SK-N-SH treated with all-trans-retinoic acid at 6 μM for 48 hours (cell line): ENCODE measurements around the gene CACNA1H.

ENCODE experiments used
- ATAC-seq: fragments of 200-7000 bp; cut with Tn5 transposase; 3 replicates; pipeline ENCODE4 v1.9.1; 2020; ENCODE audit warnings: mild to moderate bottlenecking, moderate library complexity
- ARNTL ChIP-seq: fragments of 450-650 bp; formaldehyde crosslinking; IDR thresholded peaks from 2 replicates; pipeline ENCODE4 v1.5.0; 2020; ENCODE audit warnings: low read depth, mild to moderate bottlenecking, moderate library complexity, borderline replicate concordance
- BACH2 ChIP-seq: fragments of 250-450 bp; sonication (Bioruptor Pico); IDR thresholded peaks from 2 replicates; pipeline ENCODE4 v1.9.0; 2021; ENCODE audit warnings: mild to moderate bottlenecking, borderline replicate concordance
- CSDC2 ChIP-seq: fragments of 250-450 bp; sonication (Bioruptor Pico); IDR thresholded peaks from 2 replicates; pipeline ENCODE4 v1.5.0; 2020; ENCODE audit warnings: mild to moderate bottlenecking, moderate library complexity
- ESRRG ChIP-seq: fragments of 250-450 bp; sonication (Bioruptor Pico); IDR thresholded peaks from 2 replicates; pipeline ENCODE4 v1.6.1; 2021; ENCODE audit warnings: mild to moderate bottlenecking
- GLIS3 ChIP-seq: fragments of 250-450 bp; sonication (Bioruptor Pico); IDR thresholded peaks from 2 replicates; pipeline ENCODE4 v1.5.0; 2020; ENCODE audit warnings: mild to moderate bottlenecking, moderate library complexity
- ISL1 ChIP-seq: fragments of 250-450 bp; sonication (Bioruptor Pico); IDR thresholded peaks from 2 replicates; pipeline ENCODE4 v2.1.2; 2022; ENCODE audit warnings: mild to moderate bottlenecking, moderate library complexity
- OSR1 ChIP-seq: fragments of 250-450 bp; sonication (Bioruptor Pico); IDR thresholded peaks from 2 replicates; pipeline ENCODE4 v1.8.0; 2022; ENCODE audit warnings: moderate library complexity, mild to moderate bottlenecking, inconsistent platforms
- PPARA ChIP-seq: fragments of 250-450 bp; sonication (Bioruptor Pico); IDR thresholded peaks from 2 replicates; pipeline ENCODE4 v1.5.0; 2020; ENCODE audit warnings: mild to moderate bottlenecking, borderline replicate concordance
- RARB ChIP-seq: fragments of 250-450 bp; sonication (Bioruptor Pico); IDR thresholded peaks from 2 replicates; pipeline ENCODE4 v1.8.0; 2021; ENCODE audit warnings: mild to moderate bottlenecking, moderate library complexity
- TCF4 ChIP-seq: fragments of 250-450 bp; sonication (Bioruptor Pico); IDR thresholded peaks from 2 replicates; pipeline ENCODE4 v1.8.0; 2021; ENCODE audit warnings: mild to moderate bottlenecking, moderate library complexity, borderline replicate concordance
- TOX ChIP-seq: fragments of 250-450 bp; sonication (Bioruptor Pico); IDR thresholded peaks from 2 replicates; pipeline ENCODE4 v1.8.0; 2021; ENCODE audit warnings: mild to moderate bottlenecking, moderate library complexity, borderline replicate concordance
- ZC3H10 ChIP-seq: fragments of 250-450 bp; sonication (Bioruptor Pico); IDR thresholded peaks from 2 replicates; pipeline ENCODE4 v1.5.1; 2021; ENCODE audit warnings: mild to moderate bottlenecking, moderate library complexity
- ZNF565 ChIP-seq: fragments of 450-650 bp; formaldehyde crosslinking; conservative IDR thresholded peaks from 2 replicates; pipeline ENCODE4 v1.5.0; 2020; ENCODE audit warnings: low read depth, mild to moderate bottlenecking, moderate library complexity
- ZNF8 ChIP-seq: fragments of 450-650 bp; formaldehyde crosslinking; IDR thresholded peaks from 2 replicates; pipeline ENCODE4 v1.5.0; 2020; ENCODE audit warnings: mild to moderate bottlenecking, moderate library complexity
- TF ChIP-seq, protein P1 (sequence below): fragments of 250-450 bp; sonication (Bioruptor Pico); IDR thresholded peaks from 2 replicates; pipeline ENCODE4 v1.8.0; 2020; ENCODE audit warnings: mild to moderate bottlenecking, moderate library complexity, borderline replicate concordance
- TF ChIP-seq, protein P2 (sequence below): fragments of 250-450 bp; sonication (Bioruptor Pico); IDR thresholded peaks from 2 replicates; pipeline ENCODE4 v1.5.1; 2020; ENCODE audit warnings: low read depth, mild to moderate bottlenecking, moderate library complexity
- TF ChIP-seq, protein P3 (sequence below): fragments of 250-450 bp; sonication (Bioruptor Pico); IDR thresholded peaks from 2 replicates; pipeline ENCODE4 v1.5.0; 2020; ENCODE audit warnings: mild to moderate bottlenecking, moderate library complexity
- TF ChIP-seq, protein P4 (sequence below): fragments of 250-450 bp; sonication (Bioruptor Pico); IDR thresholded peaks from 2 replicates; pipeline ENCODE4 v1.8.0; 2021; ENCODE audit warnings: low read depth, mild to moderate bottlenecking, moderate library complexity, borderline replicate concordance

CACNA1H gene

DNA sequence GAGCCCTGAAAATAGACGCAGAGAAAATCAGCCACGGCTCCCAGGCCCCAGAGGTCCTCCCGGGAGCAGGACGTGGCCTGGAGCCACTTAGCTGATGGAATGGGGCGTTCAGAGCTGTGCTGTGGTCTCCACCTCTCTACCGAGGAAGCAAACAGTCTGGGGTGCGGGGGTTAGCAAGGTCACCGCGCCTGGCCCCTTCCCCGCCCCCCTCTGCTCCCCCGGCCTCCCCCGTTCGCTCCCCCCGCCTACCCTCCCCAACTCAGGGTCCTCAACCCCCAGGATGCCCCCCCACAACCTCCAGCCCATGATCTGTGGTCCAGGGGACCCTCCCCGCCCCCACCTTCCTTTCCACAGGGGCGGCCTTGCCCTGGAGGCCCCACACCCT is 36.2 kb upstream of the CACNA1H start:
- TF ChIP-seq TCF4 (no peak), ZC3H10 (CRISPR knock-in tag) (no peak)
- TF ChIP-seq, protein P1, sequence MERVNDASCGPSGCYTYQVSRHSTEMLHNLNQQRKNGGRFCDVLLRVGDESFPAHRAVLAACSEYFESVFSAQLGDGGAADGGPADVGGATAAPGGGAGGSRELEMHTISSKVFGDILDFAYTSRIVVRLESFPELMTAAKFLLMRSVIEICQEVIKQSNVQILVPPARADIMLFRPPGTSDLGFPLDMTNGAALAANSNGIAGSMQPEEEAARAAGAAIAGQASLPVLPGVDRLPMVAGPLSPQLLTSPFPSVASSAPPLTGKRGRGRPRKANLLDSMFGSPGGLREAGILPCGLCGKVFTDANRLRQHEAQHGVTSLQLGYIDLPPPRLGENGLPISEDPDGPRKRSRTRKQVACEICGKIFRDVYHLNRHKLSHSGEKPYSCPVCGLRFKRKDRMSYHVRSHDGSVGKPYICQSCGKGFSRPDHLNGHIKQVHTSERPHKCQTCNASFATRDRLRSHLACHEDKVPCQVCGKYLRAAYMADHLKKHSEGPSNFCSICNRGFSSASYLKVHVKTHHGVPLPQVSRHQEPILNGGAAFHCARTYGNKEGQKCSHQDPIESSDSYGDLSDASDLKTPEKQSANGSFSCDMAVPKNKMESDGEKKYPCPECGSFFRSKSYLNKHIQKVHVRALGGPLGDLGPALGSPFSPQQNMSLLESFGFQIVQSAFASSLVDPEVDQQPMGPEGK (CRISPR knock-in tag) = no peak
- TF ChIP-seq, all 23 proteins: peak for 0

DNA sequence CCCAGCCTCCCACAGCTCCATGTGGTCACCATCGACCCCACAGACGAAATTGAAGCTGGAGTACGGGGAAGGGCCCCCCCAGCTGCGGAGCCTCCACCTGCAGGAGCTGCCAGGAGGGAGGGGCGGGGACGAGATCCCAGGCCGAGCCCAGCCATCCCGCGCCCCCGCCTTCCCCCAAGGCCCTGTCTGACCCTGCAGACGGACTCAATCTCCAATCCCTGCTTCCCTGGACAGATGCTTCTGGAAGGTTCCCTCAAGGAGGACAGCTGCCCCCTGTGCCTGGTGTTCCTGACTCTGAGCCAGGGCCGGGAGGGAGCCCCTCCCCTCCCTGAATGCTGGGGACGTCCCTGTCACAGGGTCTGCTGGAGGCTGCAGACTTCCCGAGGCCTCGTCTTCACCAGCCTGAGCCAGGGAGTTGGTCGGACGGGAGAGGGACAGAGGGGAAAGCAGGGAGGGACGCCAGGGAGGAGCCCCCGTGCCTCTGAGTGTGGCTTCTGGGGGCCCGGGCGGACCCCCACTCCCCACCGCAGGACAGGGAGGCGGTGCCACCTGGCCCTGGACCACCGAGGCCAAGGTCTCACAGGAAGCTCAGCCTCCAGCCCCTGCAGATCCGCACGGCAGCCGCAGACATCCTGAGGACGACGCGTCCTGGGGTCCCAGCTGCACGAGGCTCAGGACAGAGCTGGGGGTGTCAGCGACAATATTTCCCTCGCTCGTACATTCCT is 35.6 kb upstream of the CACNA1H start:
- no peak for ATAC-seq
- TF ChIP-seq ZNF8 (CRISPR knock-in tag) = no peak
- TF ChIP-seq, protein P2, sequence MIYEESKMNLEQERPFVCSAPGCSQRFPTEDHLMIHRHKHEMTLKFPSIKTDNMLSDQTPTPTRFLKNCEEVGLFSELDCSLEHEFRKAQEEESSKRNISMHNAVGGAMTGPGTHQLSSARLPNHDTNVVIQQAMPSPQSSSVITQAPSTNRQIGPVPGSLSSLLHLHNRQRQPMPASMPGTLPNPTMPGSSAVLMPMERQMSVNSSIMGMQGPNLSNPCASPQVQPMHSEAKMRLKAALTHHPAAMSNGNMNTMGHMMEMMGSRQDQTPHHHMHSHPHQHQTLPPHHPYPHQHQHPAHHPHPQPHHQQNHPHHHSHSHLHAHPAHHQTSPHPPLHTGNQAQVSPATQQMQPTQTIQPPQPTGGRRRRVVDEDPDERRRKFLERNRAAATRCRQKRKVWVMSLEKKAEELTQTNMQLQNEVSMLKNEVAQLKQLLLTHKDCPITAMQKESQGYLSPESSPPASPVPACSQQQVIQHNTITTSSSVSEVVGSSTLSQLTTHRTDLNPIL (CRISPR knock-in tag) = no peak
- TF ChIP-seq ISL1 (CRISPR knock-in tag) = no peak
- no peak for TF ChIP-seq OSR1 (CRISPR knock-in tag)
- TF ChIP-seq TOX (CRISPR knock-in tag) = no peak
- no peak for TF ChIP-seq PPARA (CRISPR knock-in tag)

More for the DNA sequence above, 36.2 kb upstream of the CACNA1H start:
- ATAC-seq = no peak; the same call in 2 of the 3 replicates

DNA sequence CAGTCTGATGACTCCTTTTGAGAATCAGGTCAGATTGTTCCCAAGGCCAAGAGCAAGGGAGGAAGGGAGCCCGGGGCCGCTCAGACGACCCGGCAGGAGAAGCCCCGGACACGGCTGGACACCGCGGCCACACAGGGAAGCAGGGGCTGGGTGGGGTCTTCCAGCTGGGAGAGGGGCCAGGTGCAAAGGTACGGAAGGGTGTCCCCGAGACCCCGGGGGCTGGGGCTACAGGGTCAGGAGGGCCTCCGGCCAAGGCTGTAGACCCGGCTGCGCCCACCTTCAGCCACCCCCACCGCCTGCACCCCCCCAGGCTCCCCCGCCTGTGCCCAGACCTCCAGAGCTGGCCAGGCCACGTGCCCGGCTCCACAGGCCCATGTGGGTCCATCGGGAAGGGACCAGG is 35.0 kb upstream of the CACNA1H start:
- no peak for TF ChIP-seq CSDC2 (CRISPR knock-in tag)
- TF ChIP-seq BACH2 = no peak
- no peak for TF ChIP-seq RARB (CRISPR knock-in tag)
- no peak for TF ChIP-seq ZNF565
- no peak for TF ChIP-seq PPARA (CRISPR knock-in tag)
- no peak for ATAC-seq

DNA sequence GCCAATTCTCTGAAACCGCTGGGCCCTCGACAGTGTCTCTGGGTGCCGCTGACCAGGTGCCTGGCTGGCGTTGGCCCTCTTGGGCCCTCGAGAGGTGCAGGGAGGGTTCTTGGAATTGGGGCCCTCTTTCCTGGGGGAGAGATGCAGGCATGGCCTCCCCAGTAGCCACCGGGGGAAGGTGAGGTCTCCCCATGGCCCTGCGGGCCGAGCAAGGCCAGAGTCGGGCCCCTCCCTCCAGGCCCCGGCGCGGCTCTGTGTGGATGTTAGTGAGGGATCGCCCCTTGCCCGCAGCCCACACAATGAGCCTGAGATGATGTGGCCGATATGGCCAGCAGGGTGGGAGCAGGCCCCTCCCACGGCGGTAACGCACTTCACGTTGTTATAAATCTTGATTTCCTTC is 33.8 kb upstream of the CACNA1H start:
- TF ChIP-seq TOX (CRISPR knock-in tag) (no peak), OSR1 (CRISPR knock-in tag) (no peak), BACH2 (no peak), ARNTL (no peak), GLIS3 (CRISPR knock-in tag) (no peak), ZNF8 (CRISPR knock-in tag) (no peak), ESRRG (no peak)
- TF ChIP-seq, protein P3, sequence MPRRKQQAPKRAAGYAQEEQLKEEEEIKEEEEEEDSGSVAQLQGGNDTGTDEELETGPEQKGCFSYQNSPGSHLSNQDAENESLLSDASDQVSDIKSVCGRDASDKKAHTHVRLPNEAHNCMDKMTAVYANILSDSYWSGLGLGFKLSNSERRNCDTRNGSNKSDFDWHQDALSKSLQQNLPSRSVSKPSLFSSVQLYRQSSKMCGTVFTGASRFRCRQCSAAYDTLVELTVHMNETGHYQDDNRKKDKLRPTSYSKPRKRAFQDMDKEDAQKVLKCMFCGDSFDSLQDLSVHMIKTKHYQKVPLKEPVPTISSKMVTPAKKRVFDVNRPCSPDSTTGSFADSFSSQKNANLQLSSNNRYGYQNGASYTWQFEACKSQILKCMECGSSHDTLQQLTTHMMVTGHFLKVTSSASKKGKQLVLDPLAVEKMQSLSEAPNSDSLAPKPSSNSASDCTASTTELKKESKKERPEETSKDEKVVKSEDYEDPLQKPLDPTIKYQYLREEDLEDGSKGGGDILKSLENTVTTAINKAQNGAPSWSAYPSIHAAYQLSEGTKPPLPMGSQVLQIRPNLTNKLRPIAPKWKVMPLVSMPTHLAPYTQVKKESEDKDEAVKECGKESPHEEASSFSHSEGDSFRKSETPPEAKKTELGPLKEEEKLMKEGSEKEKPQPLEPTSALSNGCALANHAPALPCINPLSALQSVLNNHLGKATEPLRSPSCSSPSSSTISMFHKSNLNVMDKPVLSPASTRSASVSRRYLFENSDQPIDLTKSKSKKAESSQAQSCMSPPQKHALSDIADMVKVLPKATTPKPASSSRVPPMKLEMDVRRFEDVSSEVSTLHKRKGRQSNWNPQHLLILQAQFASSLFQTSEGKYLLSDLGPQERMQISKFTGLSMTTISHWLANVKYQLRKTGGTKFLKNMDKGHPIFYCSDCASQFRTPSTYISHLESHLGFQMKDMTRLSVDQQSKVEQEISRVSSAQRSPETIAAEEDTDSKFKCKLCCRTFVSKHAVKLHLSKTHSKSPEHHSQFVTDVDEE (CRISPR knock-in tag) = no peak
- TF ChIP-seq, all 23 proteins: peak for 0
- ATAC-seq = no peak

DNA sequence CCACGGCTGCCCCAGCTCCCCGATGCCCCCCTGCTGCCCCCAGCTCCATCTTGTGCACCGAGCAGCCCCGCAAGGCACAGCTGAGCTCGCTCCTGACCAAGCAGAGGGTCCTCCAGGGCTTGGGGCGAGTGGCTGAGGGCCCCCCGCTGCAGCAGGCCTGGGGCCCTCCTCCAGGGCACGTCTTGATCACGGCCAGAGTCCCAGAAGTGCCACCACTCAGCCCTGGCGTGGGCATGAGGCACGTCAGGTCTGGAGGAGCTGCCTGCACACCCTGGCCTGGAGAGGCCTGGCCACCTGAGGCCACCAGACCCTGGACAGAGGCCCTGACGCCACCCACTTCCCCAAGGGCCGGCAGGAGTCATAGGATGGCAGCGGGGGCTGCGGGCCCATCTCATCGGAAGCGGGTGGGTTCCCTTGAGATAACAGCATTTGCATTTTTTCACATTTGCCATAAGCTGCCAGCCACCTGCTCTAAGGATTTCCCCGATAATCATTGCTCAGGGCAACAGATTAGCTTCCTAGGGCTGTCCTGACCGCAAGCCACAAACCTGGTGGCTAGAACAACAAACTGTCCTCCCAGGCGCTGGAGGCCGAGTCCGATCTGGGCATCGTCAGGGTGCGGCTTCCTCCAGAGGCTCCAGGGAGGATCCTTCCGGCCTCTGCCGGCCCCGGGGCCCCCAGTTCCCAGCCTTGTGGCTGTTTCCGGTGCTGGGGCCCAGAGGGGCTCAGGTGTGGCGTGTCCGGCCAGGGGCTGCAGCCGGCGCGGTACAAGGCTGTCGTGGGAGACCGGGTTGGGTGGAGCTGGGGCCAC is 32.9 kb upstream of the CACNA1H start:
- ATAC-seq = no peak
- TF ChIP-seq, protein P4, sequence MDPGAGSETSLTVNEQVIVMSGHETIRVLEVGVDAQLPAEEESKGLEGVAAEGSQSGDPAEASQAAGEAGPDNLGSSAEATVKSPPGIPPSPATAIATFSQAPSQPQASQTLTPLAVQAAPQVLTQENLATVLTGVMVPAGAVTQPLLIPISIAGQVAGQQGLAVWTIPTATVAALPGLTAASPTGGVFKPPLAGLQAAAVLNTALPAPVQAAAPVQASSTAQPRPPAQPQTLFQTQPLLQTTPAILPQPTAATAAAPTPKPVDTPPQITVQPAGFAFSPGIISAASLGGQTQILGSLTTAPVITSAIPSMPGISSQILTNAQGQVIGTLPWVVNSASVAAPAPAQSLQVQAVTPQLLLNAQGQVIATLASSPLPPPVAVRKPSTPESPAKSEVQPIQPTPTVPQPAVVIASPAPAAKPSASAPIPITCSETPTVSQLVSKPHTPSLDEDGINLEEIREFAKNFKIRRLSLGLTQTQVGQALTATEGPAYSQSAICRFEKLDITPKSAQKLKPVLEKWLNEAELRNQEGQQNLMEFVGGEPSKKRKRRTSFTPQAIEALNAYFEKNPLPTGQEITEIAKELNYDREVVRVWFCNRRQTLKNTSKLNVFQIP (CRISPR knock-in tag) = no peak
- TF ChIP-seq ISL1 (CRISPR knock-in tag) (no peak), GLIS3 (CRISPR knock-in tag) (no peak), CSDC2 (CRISPR knock-in tag) (no peak), ZNF565 (no peak), ZNF8 (CRISPR knock-in tag) (no peak)
- TF ChIP-seq, protein P3 (CRISPR knock-in tag) = no peak
- TF ChIP-seq, all 23 proteins: peak for 0
